Loucy (cell line): ENCODE measurements around the gene BABAM2.

Source experiments
- CTCF ChIP-seq: fragments of 200-600 bp; sonication (generic); conservative IDR thresholded peaks from 2 replicates; pipeline ENCODE4 v1.5.1; 2014; ENCODE audit warnings: mild to moderate bottlenecking, antibody characterized with exemption, low read length
- EZH2phosphoT487 ChIP-seq: fragments of 200-600 bp; IDR thresholded peaks from 2 replicates; pipeline ENCODE4 v1.6.1; 2018; ENCODE audit warnings: antibody characterized with exemption, mild to moderate bottlenecking, moderate library complexity, borderline replicate concordance

DNA sequence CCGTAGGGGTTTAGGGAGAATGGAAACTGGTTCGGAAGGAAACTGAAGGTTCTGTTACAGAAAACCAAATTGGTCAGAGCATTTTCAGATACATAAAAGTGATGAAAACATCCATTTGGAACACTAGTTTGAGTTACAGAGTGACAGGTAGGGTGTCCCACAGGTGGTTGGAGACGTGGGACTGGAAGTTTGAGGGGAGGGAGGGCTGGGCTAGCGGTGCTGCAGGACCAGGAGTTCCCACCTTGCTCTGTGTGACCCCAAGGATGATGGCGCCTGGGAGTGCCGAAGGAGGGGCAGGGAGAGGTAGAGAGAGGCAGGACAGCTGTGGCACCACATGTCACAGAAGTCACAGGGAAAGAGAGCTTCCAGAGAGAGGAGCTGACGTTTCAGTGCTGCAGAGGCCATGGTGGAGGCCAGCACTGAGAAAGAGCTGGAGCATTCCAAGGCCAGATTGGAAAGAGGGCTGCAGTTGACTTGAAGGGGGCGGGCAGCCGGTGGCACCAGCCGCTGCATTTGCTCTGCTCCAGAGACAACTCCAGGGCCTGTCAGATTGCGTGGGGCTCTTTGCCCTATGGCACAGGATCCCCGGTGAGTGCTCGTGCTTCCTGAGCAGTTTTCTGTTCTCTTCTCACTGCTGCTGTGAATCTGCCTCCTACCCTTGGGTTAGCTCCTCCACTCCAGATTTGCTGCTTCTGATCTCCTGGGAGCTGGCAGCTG lies 445.9 kb downstream of the BABAM2 start:
- TF ChIP-seq CTCF, result no peak
- TF ChIP-seq EZH2phosphoT487, result no peak
